Suprapubic skin (tissue), 4 donors: Measurements from ENCODE around the gene SPAG8.

Experiments used
- POLR2A ChIP-seq, 2 donors: fragments of 450-650 bp; IDR thresholded peaks; one replicate each; pipeline ENCODE4 v1.6.1; 2017; ENCODE audit warnings: antibody characterized with exemption in 2 of 2, mild to moderate bottlenecking in 2 of 2, moderate library complexity in 2 of 2
- POLR2AphosphoS5 ChIP-seq, 3 donors: sonication (generic); formaldehyde crosslinking; IDR thresholded peaks; one replicate each; pipeline ENCODE4 v1.6.1; 2017; ENCODE audit warnings: antibody characterized with exemption in 3 of 3
- TF ChIP-seq, protein P1 (sequence below), 2 donors: fragments of 200-600 bp in 1 of 2; fragments of 450-650 bp in 1 of 2; sonication (generic) in 1 of 2; IDR thresholded peaks; one replicate each; pipeline ENCODE4 v1.5.1; 2016 to 2019; ENCODE audit warnings: antibody characterized with exemption in 2 of 2, mild to moderate bottlenecking in 1 of 2, moderate library complexity in 1 of 2

- TF ChIP-seq POLR2A (IDR thresholded peaks at IDR 0.05) (no peak), POLR2AphosphoS5 (IDR thresholded peaks at IDR 0.05) (no peak)
- TF ChIP-seq, protein P1, sequence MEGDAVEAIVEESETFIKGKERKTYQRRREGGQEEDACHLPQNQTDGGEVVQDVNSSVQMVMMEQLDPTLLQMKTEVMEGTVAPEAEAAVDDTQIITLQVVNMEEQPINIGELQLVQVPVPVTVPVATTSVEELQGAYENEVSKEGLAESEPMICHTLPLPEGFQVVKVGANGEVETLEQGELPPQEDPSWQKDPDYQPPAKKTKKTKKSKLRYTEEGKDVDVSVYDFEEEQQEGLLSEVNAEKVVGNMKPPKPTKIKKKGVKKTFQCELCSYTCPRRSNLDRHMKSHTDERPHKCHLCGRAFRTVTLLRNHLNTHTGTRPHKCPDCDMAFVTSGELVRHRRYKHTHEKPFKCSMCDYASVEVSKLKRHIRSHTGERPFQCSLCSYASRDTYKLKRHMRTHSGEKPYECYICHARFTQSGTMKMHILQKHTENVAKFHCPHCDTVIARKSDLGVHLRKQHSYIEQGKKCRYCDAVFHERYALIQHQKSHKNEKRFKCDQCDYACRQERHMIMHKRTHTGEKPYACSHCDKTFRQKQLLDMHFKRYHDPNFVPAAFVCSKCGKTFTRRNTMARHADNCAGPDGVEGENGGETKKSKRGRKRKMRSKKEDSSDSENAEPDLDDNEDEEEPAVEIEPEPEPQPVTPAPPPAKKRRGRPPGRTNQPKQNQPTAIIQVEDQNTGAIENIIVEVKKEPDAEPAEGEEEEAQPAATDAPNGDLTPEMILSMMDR (IDR thresholded peaks at IDR 0.05), result no peak
Observed at GRCh38 chr9:35829764-35830096, 17.7 kb upstream of the SPAG8 start.
